Activated T-helper 2 cell treated with anti-CD3 and anti-CD28 coated beads, Interferon-gamma antibody, Interleukin-2, Interleukin-4, amounts not matched to agents 10 μg/mL and 5 μg/mL and 100 μg/mL, durations not matched to agents 14 hours and 24 hours and 36 hours (primary cell): Measurements from ENCODE around the gene ELN. TPM values are rescaled to one million over a fixed set of nuclear protein-coding genes. Genes with fewer than 3 reads are reported as not detected.

Experiments
- DNase-seq: peaks from one replicate; pipeline ENCODE4 v3.0.0; 2021; ENCODE audit warnings: low spot score
- H3K27ac Mint-ChIP-seq: one replicate; pipeline ENCODE4 v1.8.0; 2021; ENCODE audit warnings: mixed read lengths
- H3K27me3 Mint-ChIP-seq: one replicate; pipeline ENCODE4 v1.8.0; 2021; ENCODE audit warnings: low read depth, mixed read lengths
- H3K36me3 Mint-ChIP-seq: one replicate; pipeline ENCODE4 v1.8.0; 2021; ENCODE audit warnings: low read depth, mixed read lengths
- H3K4me1 Mint-ChIP-seq: one replicate; pipeline ENCODE4 v1.8.0; 2021; ENCODE audit warnings: low read depth, mixed read lengths
- H3K4me3 Mint-ChIP-seq: one replicate; pipeline ENCODE4 v1.8.0; 2021; ENCODE audit warnings: low read depth, mild to moderate bottlenecking, moderate library complexity, mixed read lengths
- H3K9me3 Mint-ChIP-seq: one replicate; pipeline ENCODE4 v1.8.0; 2021; ENCODE audit warnings: mixed read lengths
- intact Hi-C: fragments of 100-400 bp; cut with micrococcal nuclease; formaldehyde crosslinking; loops from one replicate; pipeline ENCODE4 v1.15.1; 2023
- total RNA-seq: library from RNA; stranded (reverse); gene quantifications from 2 replicates; pipeline ENCODE4 v1.2.3, GENCODE V29; 2022

ELN gene
- total RNA-seq, 1 donor from 2014 or later = not detected

GRCh38 chr7:74020390-74020789 is 7.6 kb upstream of the ELN start:
- Mint-ChIP-seq H3K27me3 (peaks cover 8% of the 10 kb centered on the region), H3K27ac (no peak overlapping the region), H3K4me3 (no peak overlapping the region), H3K36me3 (no peaks in the 10 kb centered on the region), H3K9me3 (no peaks in the 10 kb centered on the region), H3K4me1 (no peaks in the 10 kb centered on the region)
- intact Hi-C loops = loop anchor here (10.0 kb wide), 1 partner anchor 156 kb away; the partner anchor contains the start of gene TMEM270
- no peak for DNase-seq

- Mint-ChIP-seq H3K27me3 (peaks cover 19% of the 10 kb centered on the region), H3K27ac (no peak overlapping the region), H3K4me3 (no peak overlapping the region), H3K9me3 (no peaks in the 10 kb centered on the region), H3K36me3 (no peaks in the 10 kb centered on the region), H3K4me1 (no peaks in the 10 kb centered on the region)
- intact Hi-C loops = loop anchor here (10.0 kb wide), 1 partner anchor 157 kb away; the partner anchor contains the start of gene TMEM270
- DNase-seq = no peak
Measured at GRCh38 chr7:74021546-74022320, 6.2 kb upstream of the ELN start.

- no peaks in the 10 kb centered on the region for H3K36me3 Mint-ChIP-seq
- no peaks in the 10 kb centered on the region for H3K4me1 Mint-ChIP-seq
- peaks cover 22% of the 10 kb centered on the region for H3K27me3 Mint-ChIP-seq
- H3K27ac Mint-ChIP-seq = no peak overlapping the region
- intact Hi-C loops = loop anchor here (10.0 kb wide), 1 partner anchor 158 kb away; the partner anchor contains the start of gene TMEM270
- no peak overlapping the region for H3K4me3 Mint-ChIP-seq
- no peak for DNase-seq
- H3K9me3 Mint-ChIP-seq = no peaks in the 10 kb centered on the region
Measured at GRCh38 chr7:74022507-74022906, 5.5 kb upstream of the ELN start.

GRCh38 chr7:74023092-74023536 is 4.9 kb upstream of the ELN start:
- no peaks in the 10 kb centered on the region for H3K9me3 Mint-ChIP-seq
- H3K4me3 Mint-ChIP-seq = no peak overlapping the region
- no peaks in the 10 kb centered on the region for H3K4me1 Mint-ChIP-seq
- H3K27me3 Mint-ChIP-seq = peaks cover 22% of the 10 kb centered on the region
- no peak overlapping the region for H3K27ac Mint-ChIP-seq
- no peak for DNase-seq
- intact Hi-C loops = loop anchor here (10.0 kb wide), 1 partner anchor 158 kb away; the partner anchor contains the start of gene TMEM270
- H3K36me3 Mint-ChIP-seq = no peaks in the 10 kb centered on the region

- H3K27ac Mint-ChIP-seq = no peak overlapping the region
- H3K27me3 Mint-ChIP-seq = peaks cover 25% of the 10 kb centered on the region
Measured at GRCh38 chr7:74023786-74024185, 4.2 kb upstream of the ELN start.

GRCh38 chr7:74025146-74025545 is 2.8 kb upstream of the ELN start:
- H3K27ac Mint-ChIP-seq = no peak overlapping the region
- H3K36me3 Mint-ChIP-seq = no peaks in the 10 kb centered on the region
- no peak for DNase-seq
- H3K27me3 Mint-ChIP-seq = peaks cover 37% of the 10 kb centered on the region
- intact Hi-C loops = loop anchor here (10.0 kb wide), 1 partner anchor 160 kb away; the partner anchor contains the start of gene TMEM270
- H3K4me3 Mint-ChIP-seq = no peak overlapping the region
- no peaks in the 10 kb centered on the region for H3K4me1 Mint-ChIP-seq
- H3K9me3 Mint-ChIP-seq = no peaks in the 10 kb centered on the region

More at GRCh38 chr7:74023786-74024185, 4.2 kb upstream of the ELN start:
- no peak overlapping the region for H3K4me3 Mint-ChIP-seq
- DNase-seq = no peak
- H3K9me3 Mint-ChIP-seq = no peaks in the 10 kb centered on the region
- intact Hi-C loops = loop anchor here (10.0 kb wide), 1 partner anchor 159 kb away; the partner anchor contains the start of gene TMEM270
- no peaks in the 10 kb centered on the region for H3K4me1 Mint-ChIP-seq
- H3K36me3 Mint-ChIP-seq = no peaks in the 10 kb centered on the region

GRCh38 chr7:74025730-74026129 is 2.2 kb upstream of the ELN start:
- Mint-ChIP-seq H3K27ac (no peak overlapping the region), H3K4me1 (no peaks in the 10 kb centered on the region), H3K27me3 (peaks cover 39% of the 10 kb centered on the region), H3K36me3 (no peaks in the 10 kb centered on the region), H3K9me3 (no peaks in the 10 kb centered on the region), H3K4me3 (no peak overlapping the region)
- intact Hi-C loops = loop anchor here (10.0 kb wide), 1 partner anchor 161 kb away; the partner anchor contains the start of gene TMEM270
- DNase-seq = no peak

GRCh38 chr7:74026406-74026902 is 1.5 kb upstream of the ELN start:
- intact Hi-C loops = loop anchor here (10.0 kb wide), 1 partner anchor 162 kb away; the partner anchor contains the start of gene TMEM270
- Mint-ChIP-seq H3K36me3 (no peaks in the 10 kb centered on the region), H3K4me1 (no peaks in the 10 kb centered on the region), H3K27ac (no peak overlapping the region), H3K9me3 (no peaks in the 10 kb centered on the region), H3K4me3 (no peak overlapping the region), H3K27me3 (peaks cover 45% of the 10 kb centered on the region)
- no peak for DNase-seq

GRCh38 chr7:74026903-74027682 is 880 bp upstream of the ELN start:
- no peaks in the 10 kb centered on the region for H3K4me1 Mint-ChIP-seq
- intact Hi-C loops = loop anchor here (10.0 kb wide), 1 partner anchor 162 kb away; the partner anchor contains the start of gene TMEM270
- H3K27me3 Mint-ChIP-seq = peaks cover 50% of the 10 kb centered on the region
- H3K36me3 Mint-ChIP-seq = no peaks in the 10 kb centered on the region
- H3K27ac Mint-ChIP-seq = no peak overlapping the region
- H3K4me3 Mint-ChIP-seq = no peak overlapping the region
- no peaks in the 10 kb centered on the region for H3K9me3 Mint-ChIP-seq
- peak; percentile 41 for DNase-seq

GRCh38 chr7:74028321-74028838 is 407 bp downstream of the ELN start:
- Mint-ChIP-seq H3K4me3 (no peak overlapping the region), H3K9me3 (no peaks in the 10 kb centered on the region), H3K36me3 (no peaks in the 10 kb centered on the region), H3K4me1 (no peaks in the 10 kb centered on the region), H3K27me3 (peaks cover 50% of the 10 kb centered on the region), H3K27ac (no peak overlapping the region)
- DNase-seq = no peak
- intact Hi-C loops = loop anchor here (10.0 kb wide), 1 partner anchor 164 kb away; the partner anchor contains the start of gene TMEM270

- no peak for DNase-seq
- Mint-ChIP-seq H3K27me3 (peaks cover 50% of the 10 kb centered on the region), H3K9me3 (no peaks in the 10 kb centered on the region), H3K4me1 (no peaks in the 10 kb centered on the region), H3K36me3 (no peaks in the 10 kb centered on the region), H3K27ac (no peak overlapping the region), H3K4me3 (no peak overlapping the region)
- intact Hi-C loops = loop anchor here (10.0 kb wide), 1 partner anchor 164 kb away; the partner anchor contains the start of gene TMEM270
Measured at GRCh38 chr7:74029089-74029785, 1.3 kb downstream of the ELN start.

GRCh38 chr7:74029991-74030415 is 2.0 kb downstream of the ELN start:
- Mint-ChIP-seq H3K4me3 (no peak overlapping the region), H3K36me3 (no peaks in the 10 kb centered on the region), H3K9me3 (no peaks in the 10 kb centered on the region), H3K27ac (no peak overlapping the region), H3K4me1 (no peaks in the 10 kb centered on the region), H3K27me3 (peaks cover 46% of the 10 kb centered on the region)
- intact Hi-C loops = loop anchor here (10.0 kb wide), 1 partner anchor 165 kb away; the partner anchor contains the start of gene TMEM270
- DNase-seq = no peak
